ENCODE data around the gene FREM2. TPM values are rescaled to one million over a fixed set of nuclear protein-coding genes. Genes with fewer than 3 reads are reported as not detected.

The FREM2 gene
- total and polyA plus RNA-seq, 2 experiments from 2014 or later, result 2.4 to 29.8 TPM

GRCh38 chr13:38856065-38856464 is 169.2 kb downstream of the FREM2 start:
- H4K20me1 ChIP-seq (replicated peaks; ENCODE audit: insufficient read depth), result no peaks in the 10 kb centered on the region
- no peak for TF ChIP-seq CTCF (conservative IDR thresholded peaks at IDR 0.05; ENCODE audit: low read depth in 2 of 2)
- TF ChIP-seq POLR2AphosphoS5 (IDR thresholded peaks at IDR 0.05; ENCODE audit: low read depth), result no peak
- no peak for TF ChIP-seq ZNF462 (CRISPR knock-in tag; IDR thresholded peaks at IDR 0.05)
- TF ChIP-seq ZNF331 (CRISPR knock-in tag; IDR thresholded peaks at IDR 0.05; ENCODE audit: low read depth), result no peak
- no peak for TF ChIP-seq ZNF114 (CRISPR knock-in tag; IDR thresholded peaks at IDR 0.05)
- no peak for TF ChIP-seq CREB1 (CRISPR knock-in tag; IDR thresholded peaks at IDR 0.05; ENCODE audit: low read depth)
- TF ChIP-seq EZH2 (IDR thresholded peaks at IDR 0.05; ENCODE audit: low read depth, unreplicated experiment), result no peak
- no peak for TF ChIP-seq NANOG (IDR thresholded peaks at IDR 0.05; ENCODE audit: borderline replicate concordance)
- TF ChIP-seq JUNB (IDR thresholded peaks at IDR 0.05; ENCODE audit: unreplicated experiment), result no peak
- TF ChIP-seq REST (IDR thresholded peaks at IDR 0.05; ENCODE audit: unreplicated experiment), result no peak
- TF ChIP-seq ETS1 (IDR thresholded peaks at IDR 0.05), result no peak
- no peak for TF ChIP-seq STAT1 (IDR thresholded peaks at IDR 0.05; ENCODE audit: unreplicated experiment)
- no peak for TF ChIP-seq EZH2phosphoT487 (IDR thresholded peaks at IDR 0.05; ENCODE audit: unreplicated experiment)
- no peak for DNase-seq (ENCODE audit: low spot score)
- H3K4me3 Mint-ChIP-seq, result no peak overlapping the region
- no peaks in the 10 kb centered on the region for H3K27me3 ChIP-seq (ENCODE audit: insufficient read depth)
- peaks cover 12% of the 10 kb centered on the region for H3K4me1 Mint-ChIP-seq
- H3K36me3 Mint-ChIP-seq (ENCODE audit: low read depth), result peaks cover 5% of the 10 kb centered on the region; the same call in 1 of the 3 replicates
- H3K27me3 Mint-ChIP-seq (ENCODE audit: insufficient read depth, low read depth, poor library complexity), result no peaks in the 10 kb centered on the region
- H3F3A ChIP-seq (replicated peaks; ENCODE audit: low read depth), result no peaks in the 10 kb centered on the region
- no peaks in the 10 kb centered on the region for H3K9me2 ChIP-seq (ENCODE audit: insufficient read depth)
- no peak overlapping the region for H2AFZ ChIP-seq
- H3K79me2 ChIP-seq (replicated peaks; ENCODE audit: insufficient read depth), result no peaks in the 10 kb centered on the region
- no peaks in the 10 kb centered on the region for H3K36me3 ChIP-seq (ENCODE audit: insufficient read depth)
- H3K4me2 ChIP-seq, result no peak overlapping the region
- H3K4me1 ChIP-seq (ENCODE audit: insufficient read depth), result peaks cover 12% of the 10 kb centered on the region; the same call in 1 of the 2 replicates
- no peak overlapping the region for H3K27ac ChIP-seq (ENCODE audit: low read depth)
- no peak for ATAC-seq
- H3K27ac Mint-ChIP-seq, result 0 out of 2 replicates have a peak overlapping the region, but pooled peaks have one; percentile 72
- H3K9me3 Mint-ChIP-seq, result no peaks in the 10 kb centered on the region
- no peak overlapping the region for H3K4me3 ChIP-seq

All from GM23338 (cell line).